ENCODE results near the gene SERPINA12.

SERPINA12 gene, protein sequence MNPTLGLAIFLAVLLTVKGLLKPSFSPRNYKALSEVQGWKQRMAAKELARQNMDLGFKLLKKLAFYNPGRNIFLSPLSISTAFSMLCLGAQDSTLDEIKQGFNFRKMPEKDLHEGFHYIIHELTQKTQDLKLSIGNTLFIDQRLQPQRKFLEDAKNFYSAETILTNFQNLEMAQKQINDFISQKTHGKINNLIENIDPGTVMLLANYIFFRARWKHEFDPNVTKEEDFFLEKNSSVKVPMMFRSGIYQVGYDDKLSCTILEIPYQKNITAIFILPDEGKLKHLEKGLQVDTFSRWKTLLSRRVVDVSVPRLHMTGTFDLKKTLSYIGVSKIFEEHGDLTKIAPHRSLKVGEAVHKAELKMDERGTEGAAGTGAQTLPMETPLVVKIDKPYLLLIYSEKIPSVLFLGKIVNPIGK

GRCh38 chr14:94509356-94509755 lies at the start of gene SERPINA12:
Gene SERPINA12, minus strand, starts transcription at chr14:94509469. Its CDS starts 11,072 bp downstream, at chr14:94498397.
- no peak for DNase-seq (ENCODE audit: low read depth in 4 of 4, low spot score in 1 of 4)

DNA sequence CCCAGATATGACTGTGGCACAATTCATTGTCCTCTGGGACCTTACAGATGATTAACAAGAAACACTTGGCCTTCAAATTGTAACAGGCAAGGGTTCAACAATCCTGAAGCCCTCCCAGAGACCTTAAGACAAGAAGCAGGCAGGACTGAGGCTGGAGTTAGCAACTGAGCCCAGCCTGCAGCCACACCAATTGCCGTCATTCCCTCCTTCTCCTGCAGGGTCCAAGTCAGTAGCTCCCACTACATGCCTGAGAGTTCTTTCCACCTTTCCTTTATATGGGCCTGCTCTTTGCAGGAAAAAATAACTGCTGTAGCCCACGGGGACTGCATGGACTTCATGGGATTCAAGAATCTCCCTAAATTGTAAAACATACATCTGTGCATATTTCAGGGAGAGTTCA lies 49.6 kb upstream of the SERPINA12 start:
- no peak for DNase-seq (ENCODE audit: low read depth in 4 of 4, low spot score in 1 of 4)

DNA sequence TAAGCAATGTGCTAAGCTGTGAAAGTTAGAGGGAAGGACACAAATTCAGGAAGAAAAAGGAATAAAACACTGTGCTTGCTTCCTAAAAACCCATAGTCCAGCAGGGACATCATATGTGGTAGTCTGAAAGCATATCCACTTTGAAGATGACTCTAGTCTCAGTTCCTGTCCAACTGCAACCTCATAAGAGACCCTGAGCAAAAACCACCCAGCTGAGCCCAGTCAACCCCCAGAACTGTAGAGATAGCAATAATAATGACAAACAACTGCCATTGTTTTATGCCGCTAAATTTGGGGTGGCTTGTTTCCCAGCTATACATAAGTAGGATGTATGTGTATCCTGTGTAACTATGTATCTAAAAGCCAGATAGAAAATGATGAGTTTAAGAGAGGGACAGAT lies 48.1 kb upstream of the SERPINA12 start:
- no peak for DNase-seq (ENCODE audit: low read depth in 4 of 4, low spot score in 1 of 4)

DNA sequence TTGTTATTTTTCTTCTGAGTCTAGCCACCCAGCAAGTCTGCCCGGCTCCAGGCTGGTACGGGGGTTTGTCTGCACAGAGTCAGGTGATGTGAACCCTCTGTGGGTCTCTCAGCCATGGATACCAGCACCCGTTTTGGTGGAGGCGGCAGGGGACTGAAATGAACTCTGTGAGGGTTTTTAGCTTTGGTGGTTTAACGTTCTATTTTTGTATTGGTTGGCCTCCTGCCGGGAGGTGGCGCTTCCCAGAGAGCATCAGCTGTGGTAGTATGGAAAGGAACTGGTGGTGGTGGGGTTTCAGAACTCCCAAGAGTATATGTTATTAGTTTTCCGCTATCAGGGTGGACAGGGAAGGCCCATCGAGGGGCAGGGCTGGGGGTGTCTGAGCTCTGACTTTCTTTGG lies 46.7 kb upstream of the SERPINA12 start:
- no peak for DNase-seq (ENCODE audit: low read depth in 4 of 4, low spot score in 1 of 4)

GRCh38 chr14:94550041-94550440 lies 40.8 kb upstream of the SERPINA12 start:
- DNase-seq (ENCODE audit: low read depth in 4 of 4, low spot score in 1 of 4) = no peak

GRCh38 chr14:94548999-94549985 lies 40.0 kb upstream of the SERPINA12 start:
- peak; percentile 20 to 48 (median 40) for DNase-seq (ENCODE audit: low read depth in 4 of 4, low spot score in 1 of 4)

DNA sequence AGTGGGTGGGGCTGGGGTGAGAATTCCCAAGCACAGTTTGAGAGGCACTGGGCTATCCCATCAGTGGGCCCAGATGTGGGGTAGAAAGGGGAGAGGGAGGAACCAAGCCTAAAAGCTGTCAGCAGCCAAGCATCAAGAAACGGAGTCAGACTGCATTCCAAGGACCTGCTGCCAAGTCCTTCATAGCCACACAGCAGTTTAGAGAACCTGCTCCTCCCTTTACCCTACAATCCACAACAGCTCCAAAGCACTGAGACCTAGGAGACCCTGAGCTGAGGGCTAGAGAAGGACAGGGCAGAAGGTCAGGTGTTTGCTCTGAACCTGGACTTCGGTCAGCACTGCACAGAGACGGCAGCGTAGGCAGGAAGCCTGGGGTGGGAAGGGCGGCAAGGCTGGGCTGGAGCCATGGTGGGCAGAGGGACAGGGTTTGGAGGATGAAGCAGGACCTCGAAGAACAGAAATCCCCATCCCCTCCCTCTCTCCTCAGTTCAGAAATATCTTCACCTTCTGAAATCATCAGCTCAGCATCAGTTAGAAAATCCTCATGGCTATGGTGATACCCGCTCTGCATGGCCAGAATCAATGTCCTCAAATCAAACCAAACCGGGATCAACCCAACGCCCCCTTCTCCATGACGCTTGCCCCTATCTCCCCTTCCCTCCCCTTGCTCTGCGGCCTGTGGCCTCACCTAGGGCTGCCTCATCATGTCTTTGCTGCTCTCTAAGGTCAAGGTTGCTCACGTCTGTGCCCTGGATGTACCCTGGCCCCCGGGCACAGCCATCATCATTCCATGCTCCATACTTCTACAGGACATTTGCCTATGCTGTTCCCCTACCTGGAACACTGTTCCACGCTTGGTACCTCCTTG lies 39.1 kb upstream of the SERPINA12 start:
- DNase-seq (ENCODE audit: low read depth in 4 of 4, low spot score in 1 of 4) = no peak

DNA sequence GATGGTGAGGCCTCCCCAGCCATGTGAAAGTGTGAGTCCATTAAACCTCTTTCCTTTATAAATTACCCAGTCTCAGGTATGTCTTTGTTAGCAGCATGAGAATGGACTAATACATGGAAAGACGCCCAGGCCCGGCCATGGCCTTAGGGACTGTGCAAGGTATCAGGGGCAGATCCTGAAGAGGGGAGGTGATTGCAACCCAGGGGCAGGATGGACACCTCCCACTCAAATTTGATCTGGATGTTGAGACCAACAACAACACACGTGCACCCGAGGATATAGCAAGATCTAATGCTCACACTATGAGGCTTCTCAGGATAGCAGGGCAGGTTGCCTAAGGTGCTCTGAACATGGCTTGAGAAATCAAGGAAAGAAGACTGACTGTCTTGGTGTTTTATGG lies 38.5 kb upstream of the SERPINA12 start:
- no peak for DNase-seq (ENCODE audit: low read depth in 4 of 4, low spot score in 1 of 4)

GRCh38 chr14:94547151-94547680 lies 37.9 kb upstream of the SERPINA12 start:
- no peak for DNase-seq (ENCODE audit: low read depth in 4 of 4, low spot score in 1 of 4)

- DNase-seq (ENCODE audit: low read depth in 4 of 4, low spot score in 1 of 4) = no peak
Observed at GRCh38 chr14:94545131-94545841, 36.0 kb upstream of the SERPINA12 start.

- no peak for DNase-seq (ENCODE audit: low read depth in 4 of 4, low spot score in 1 of 4)
Observed at GRCh38 chr14:94544726-94545125, 35.5 kb upstream of the SERPINA12 start.

- no peak for DNase-seq (ENCODE audit: low read depth in 4 of 4, low spot score in 1 of 4)
Observed at GRCh38 chr14:94543449-94544124, 34.3 kb upstream of the SERPINA12 start.

GRCh38 chr14:94542811-94543440 lies 33.7 kb upstream of the SERPINA12 start:
- DNase-seq (ENCODE audit: low read depth in 4 of 4, low spot score in 1 of 4) = no peak

GRCh38 chr14:94542111-94542810 lies 33.0 kb upstream of the SERPINA12 start:
- no peak for DNase-seq (ENCODE audit: low read depth in 4 of 4, low spot score in 1 of 4)

DNA sequence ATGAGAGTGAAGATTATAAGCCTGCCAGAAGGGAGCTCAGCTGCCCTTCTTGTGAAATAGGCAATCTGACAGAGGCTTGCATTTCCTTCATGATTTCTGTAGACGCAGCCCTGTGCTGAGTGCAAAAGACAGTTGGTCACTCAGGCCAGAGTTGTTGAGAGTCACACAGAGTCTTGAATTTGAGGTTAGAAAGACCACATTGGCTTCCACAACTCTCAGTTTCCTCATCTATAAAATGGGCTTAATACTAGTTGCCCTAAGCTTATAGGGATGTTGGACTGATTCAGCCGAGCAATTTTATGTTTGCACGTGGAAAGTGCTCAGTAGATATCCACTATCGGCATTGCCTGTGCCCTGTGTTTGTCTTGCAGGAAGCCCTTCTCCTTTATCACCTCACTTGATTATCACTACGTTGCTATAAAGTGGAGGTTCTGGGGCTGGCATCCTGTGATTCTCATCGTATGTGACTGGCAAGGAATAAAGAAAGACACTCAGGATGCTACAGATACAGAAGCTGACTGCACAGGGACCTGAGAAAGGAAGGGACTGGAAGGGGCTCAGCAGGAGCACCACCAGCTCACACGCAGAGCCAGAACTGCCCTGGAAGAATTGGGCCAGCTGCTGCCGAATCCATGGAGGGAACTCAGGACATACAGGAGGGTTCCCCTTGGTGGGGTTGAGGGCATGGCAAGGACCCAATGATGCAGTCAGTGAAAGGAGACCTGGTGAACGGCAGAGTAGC lies 32.1 kb upstream of the SERPINA12 start:
- no peak for DNase-seq (ENCODE audit: low read depth in 4 of 4, low spot score in 1 of 4)

GRCh38 chr14:94540031-94540794 lies 30.9 kb upstream of the SERPINA12 start:
- no peak for DNase-seq (ENCODE audit: low read depth in 4 of 4, low spot score in 1 of 4)

- no peak for DNase-seq (ENCODE audit: low read depth in 4 of 4, low spot score in 1 of 4)
Observed at GRCh38 chr14:94539181-94539580, 29.9 kb upstream of the SERPINA12 start.

All from stimulated activated CD4-positive, alpha-beta T cell treated with anti-CD3 and anti-CD28 coated beads, Interleukin-1b, Interleukin-23, amount 100 ng/mL, for 24 hours (primary cell).